ENCODE measurements around the gene RPS29. TPM values are rescaled to one million over a fixed set of nuclear protein-coding genes. Genes with fewer than 3 reads are reported as not detected.

RPS29 gene
- total RNA-seq, 1 donor from 2014 or later = 3,080 TPM

DNA sequence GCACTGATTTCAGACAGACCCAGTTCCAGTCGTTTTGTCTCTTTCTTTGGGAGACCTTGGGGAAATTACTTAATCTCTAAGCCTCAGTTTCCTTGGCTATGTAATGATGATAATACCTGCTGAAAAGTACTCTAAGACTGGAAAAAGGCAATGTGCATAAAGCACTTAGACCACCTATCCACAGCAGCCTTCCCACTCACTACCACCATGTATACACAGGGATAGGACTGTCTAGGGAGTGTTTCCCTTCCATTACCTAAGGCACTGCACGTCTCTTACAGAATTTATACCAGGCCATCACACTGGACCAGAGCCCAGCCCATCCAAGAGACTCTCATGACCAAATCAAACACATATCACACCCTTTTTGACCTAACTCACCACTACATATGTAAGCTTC lies 6.3 kb downstream of the RPS29 start:
- no peak for TF ChIP-seq POLR2AphosphoS5 (IDR thresholded peaks at IDR 0.05; ENCODE audit: insufficient read depth in 1 of 2, low read depth in 1 of 2)
- no peak for TF ChIP-seq POLR2A (IDR thresholded peaks at IDR 0.05)
- TF ChIP-seq, protein P1, sequence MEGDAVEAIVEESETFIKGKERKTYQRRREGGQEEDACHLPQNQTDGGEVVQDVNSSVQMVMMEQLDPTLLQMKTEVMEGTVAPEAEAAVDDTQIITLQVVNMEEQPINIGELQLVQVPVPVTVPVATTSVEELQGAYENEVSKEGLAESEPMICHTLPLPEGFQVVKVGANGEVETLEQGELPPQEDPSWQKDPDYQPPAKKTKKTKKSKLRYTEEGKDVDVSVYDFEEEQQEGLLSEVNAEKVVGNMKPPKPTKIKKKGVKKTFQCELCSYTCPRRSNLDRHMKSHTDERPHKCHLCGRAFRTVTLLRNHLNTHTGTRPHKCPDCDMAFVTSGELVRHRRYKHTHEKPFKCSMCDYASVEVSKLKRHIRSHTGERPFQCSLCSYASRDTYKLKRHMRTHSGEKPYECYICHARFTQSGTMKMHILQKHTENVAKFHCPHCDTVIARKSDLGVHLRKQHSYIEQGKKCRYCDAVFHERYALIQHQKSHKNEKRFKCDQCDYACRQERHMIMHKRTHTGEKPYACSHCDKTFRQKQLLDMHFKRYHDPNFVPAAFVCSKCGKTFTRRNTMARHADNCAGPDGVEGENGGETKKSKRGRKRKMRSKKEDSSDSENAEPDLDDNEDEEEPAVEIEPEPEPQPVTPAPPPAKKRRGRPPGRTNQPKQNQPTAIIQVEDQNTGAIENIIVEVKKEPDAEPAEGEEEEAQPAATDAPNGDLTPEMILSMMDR (IDR thresholded peaks at IDR 0.05) = no peak
- H3K27me3 ChIP-seq = no peaks in the 10 kb centered on the region
- peaks cover 30% of the 10 kb centered on the region for H3K4me1 ChIP-seq
- peaks cover 0 to 41% of the 10 kb centered on the region in 2 donors for H3K36me3 ChIP-seq
- H3K9me3 ChIP-seq = no peaks in the 10 kb centered on the region
- H3K27ac ChIP-seq = no peak overlapping the region
- intact Hi-C loops (cut with DNase I) = no loop called here
- no peak for DNase-seq (ENCODE audit: extremely low spot score in 2 of 2)
- no peak overlapping the region for H3K4me3 ChIP-seq

DNA sequence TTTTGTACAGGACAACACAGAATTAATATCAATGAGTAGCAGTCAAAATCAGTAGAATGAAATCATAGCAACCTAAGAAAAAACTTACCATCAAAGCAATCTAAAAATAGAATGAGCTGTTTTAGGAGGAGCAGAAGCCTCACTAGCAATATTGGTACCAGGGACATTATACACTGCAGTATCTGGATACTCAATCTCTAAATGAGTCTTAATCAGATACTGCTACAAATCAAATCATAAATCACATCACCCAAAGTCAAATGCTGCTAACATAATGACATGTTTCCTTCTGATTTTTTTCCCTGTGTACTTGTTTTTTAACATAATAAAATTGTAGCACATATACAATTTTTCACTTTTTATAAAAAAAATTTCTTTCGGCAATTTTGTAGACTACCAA lies 8.0 kb downstream of the RPS29 start:
- no peak for TF ChIP-seq POLR2AphosphoS5 (IDR thresholded peaks at IDR 0.05; ENCODE audit: insufficient read depth in 1 of 2, low read depth in 1 of 2)
- TF ChIP-seq, protein P1 (IDR thresholded peaks at IDR 0.05) = no peak
- TF ChIP-seq POLR2A (IDR thresholded peaks at IDR 0.05) = no peak
- no peak overlapping the region for H3K4me3 ChIP-seq
- peaks cover 0 to 25% of the 10 kb centered on the region in 2 donors for H3K36me3 ChIP-seq

DNA sequence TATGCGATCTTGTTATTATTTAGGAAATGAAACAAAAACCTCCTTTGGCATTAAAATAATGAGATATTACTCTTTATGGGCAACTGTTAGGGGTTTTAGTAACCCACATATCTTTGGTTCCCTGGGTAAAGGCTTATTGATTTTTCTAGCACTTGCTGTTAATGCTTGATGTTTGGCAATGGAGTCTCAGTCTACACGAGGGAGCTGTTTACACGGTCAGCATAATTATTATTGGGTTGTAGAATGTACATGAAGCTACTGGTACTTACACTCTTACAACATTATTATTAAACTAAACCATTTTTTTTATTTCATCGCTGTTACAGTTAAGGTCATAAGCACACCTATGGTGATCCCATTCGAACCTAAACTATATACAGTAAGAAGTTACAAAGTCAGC lies 12.1 kb downstream of the RPS29 start:
- Histone ChIP-seq H3K36me3 (peaks cover 0 to 18% of the 10 kb centered on the region in 2 donors), H3K4me1 (no peaks in the 10 kb centered on the region), H3K4me3 (no peak overlapping the region), H3K27me3 (no peaks in the 10 kb centered on the region), H3K27ac (no peak overlapping the region), H3K9me3 (no peaks in the 10 kb centered on the region)
- TF ChIP-seq POLR2AphosphoS5 (IDR thresholded peaks at IDR 0.05; ENCODE audit: insufficient read depth in 1 of 2, low read depth in 1 of 2) (no peak), POLR2A (IDR thresholded peaks at IDR 0.05) (no peak)
- intact Hi-C loops (cut with DNase I) = no loop called here
- no peak for DNase-seq (ENCODE audit: extremely low spot score in 2 of 2)

More for the DNA sequence above, 8.0 kb downstream of the RPS29 start:
- Histone ChIP-seq H3K9me3 (no peaks in the 10 kb centered on the region), H3K4me1 (peaks cover 16% of the 10 kb centered on the region), H3K27ac (no peak overlapping the region), H3K27me3 (no peaks in the 10 kb centered on the region)
- intact Hi-C loops (cut with DNase I) = no loop called here
- DNase-seq (ENCODE audit: extremely low spot score in 2 of 2) = no peak

DNA sequence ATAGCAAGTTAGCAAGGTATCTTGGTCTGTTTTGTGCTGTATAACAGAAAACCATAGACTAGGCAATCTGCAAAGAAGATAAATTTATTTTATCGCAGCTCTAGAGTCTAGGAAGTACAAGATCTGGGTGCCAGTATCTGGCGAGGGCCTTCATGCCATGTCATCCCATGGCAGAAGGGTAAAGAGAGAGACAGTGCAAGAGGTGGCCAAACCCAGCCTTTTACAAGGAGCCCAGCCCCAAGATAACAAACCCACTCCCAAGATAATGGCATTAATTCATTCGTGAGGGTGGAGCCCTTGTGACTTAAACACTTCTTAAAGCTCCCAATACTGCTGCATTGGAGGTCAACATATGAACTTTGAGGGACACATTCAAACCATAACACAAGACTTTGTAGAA lies 16.9 kb downstream of the RPS29 start:
- Histone ChIP-seq H3K4me1 (no peaks in the 10 kb centered on the region), H3K4me3 (no peak overlapping the region), H3K27ac (no peak overlapping the region), H3K27me3 (no peaks in the 10 kb centered on the region), H3K36me3 (peaks cover 0 to 3% of the 10 kb centered on the region in 2 donors), H3K9me3 (no peaks in the 10 kb centered on the region)
- DNase-seq (ENCODE audit: extremely low spot score in 2 of 2) = no peak
- TF ChIP-seq POLR2AphosphoS5 (IDR thresholded peaks at IDR 0.05; ENCODE audit: insufficient read depth in 1 of 2, low read depth in 1 of 2) = no peak
- intact Hi-C loops (cut with DNase I) = no loop called here

DNA sequence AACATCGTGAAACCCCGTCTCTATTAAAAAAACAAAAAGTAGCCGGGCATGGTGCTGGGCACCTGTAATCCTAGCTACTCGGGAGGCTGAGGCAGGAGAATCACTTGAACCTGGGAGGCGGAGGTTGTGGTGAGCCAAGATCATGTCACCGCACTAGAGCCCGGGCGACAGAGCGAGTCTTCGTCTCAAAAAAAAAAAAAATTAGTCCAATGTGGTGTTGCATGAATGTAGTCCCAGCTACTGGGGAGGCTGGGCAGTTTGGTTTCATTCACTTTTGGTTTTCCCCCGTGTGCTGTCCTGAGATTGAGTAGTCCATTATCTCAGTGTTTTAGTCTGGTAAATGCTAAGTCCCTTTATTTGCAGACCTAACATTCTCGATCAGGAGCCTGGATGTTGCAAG lies 19.5 kb downstream of the RPS29 start:
- Histone ChIP-seq H3K4me1 (no peaks in the 10 kb centered on the region), H3K4me3 (no peak overlapping the region), H3K36me3 (no peaks in the 10 kb centered on the region), H3K27ac (no peak overlapping the region), H3K9me3 (no peaks in the 10 kb centered on the region), H3K27me3 (no peaks in the 10 kb centered on the region)
- DNase-seq (ENCODE audit: extremely low spot score in 2 of 2) = no peak
- intact Hi-C loops (cut with DNase I) = no loop called here
- TF ChIP-seq POLR2A (IDR thresholded peaks at IDR 0.05) (no peak), POLR2AphosphoS5 (IDR thresholded peaks at IDR 0.05; ENCODE audit: insufficient read depth in 1 of 2, low read depth in 1 of 2) (no peak)
- TF ChIP-seq, protein P1 (IDR thresholded peaks at IDR 0.05) = no peak

DNA sequence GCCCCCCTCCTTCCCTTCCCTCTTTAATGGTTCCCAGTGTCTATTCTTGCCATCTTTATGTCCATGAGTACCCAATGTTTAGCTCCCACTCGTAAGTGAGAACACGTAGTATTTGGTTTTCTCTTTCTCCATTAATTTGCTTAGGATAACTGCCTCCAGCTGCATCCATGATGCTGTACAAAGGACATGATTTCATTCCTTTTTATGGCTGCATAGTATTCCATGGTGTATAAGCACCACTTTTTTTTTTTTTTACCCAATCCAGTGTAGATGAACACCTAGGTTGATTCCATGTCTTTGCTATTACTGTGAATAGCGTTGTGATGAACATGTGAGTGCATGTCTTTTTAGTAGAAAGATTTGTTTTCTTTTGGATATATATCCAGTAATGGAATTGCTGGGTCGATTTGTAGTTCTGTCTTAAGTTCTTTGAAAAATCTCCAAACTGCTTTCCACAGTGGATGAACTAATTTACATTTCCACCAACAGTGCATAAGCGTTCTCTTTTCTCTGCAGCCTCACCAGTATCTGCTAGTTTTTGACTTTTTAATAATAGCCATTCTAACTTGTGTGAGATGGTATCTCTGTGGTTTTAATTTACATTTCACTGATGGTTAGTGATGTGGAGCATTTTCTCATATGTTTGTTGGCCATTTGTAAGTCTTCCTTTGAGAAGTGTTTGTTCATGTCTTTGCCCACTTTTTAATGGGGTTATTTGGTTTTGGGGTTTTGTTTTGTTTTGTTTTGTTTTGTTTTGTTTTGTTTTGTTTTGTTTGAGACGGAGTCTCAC lies 26.0 kb downstream of the RPS29 start:
- no peak for DNase-seq (ENCODE audit: extremely low spot score in 2 of 2)
- TF ChIP-seq POLR2AphosphoS5 (IDR thresholded peaks at IDR 0.05; ENCODE audit: insufficient read depth in 1 of 2, low read depth in 1 of 2) = no peak
- TF ChIP-seq, protein P1 (IDR thresholded peaks at IDR 0.05) = no peak
- no peak for TF ChIP-seq POLR2A (IDR thresholded peaks at IDR 0.05)
- intact Hi-C loops (cut with DNase I) = no loop called here
- no peak overlapping the region for H3K4me3 ChIP-seq
- H3K36me3 ChIP-seq = no peaks in the 10 kb centered on the region
- H3K27me3 ChIP-seq = no peaks in the 10 kb centered on the region
- no peaks in the 10 kb centered on the region for H3K4me1 ChIP-seq
- H3K27ac ChIP-seq = no peak overlapping the region
- H3K9me3 ChIP-seq = no peaks in the 10 kb centered on the region
